Loucy (cell line): Measurements from ENCODE around the gene TMEM135.

Experiments used
- H2AFZ ChIP-seq: fragments of 200-600 bp; sonication (generic); 2 replicates; pipeline ENCODE4 v1.6.0; 2016; ENCODE audit warnings: antibody characterized with exemption, mild to moderate bottlenecking, low read length, moderate library complexity
- H3F3A ChIP-seq: fragments of 200-600 bp; 2 replicates; pipeline ENCODE4 v1.6.0; 2016; ENCODE audit warnings: antibody characterized with exemption, low read depth, mild to moderate bottlenecking
- H3K27me3 ChIP-seq: fragments of 200-600 bp; sonication (generic); 2 replicates; pipeline ENCODE4 v1.6.1; 2014; ENCODE audit warnings: low read length, mild to moderate bottlenecking; ENCODE audit not compliant: insufficient read depth, poor library complexity, severe bottlenecking
- H3K36me3 ChIP-seq: fragments of 200-600 bp; sonication (generic); 2 replicates; pipeline ENCODE4 v1.6.1; 2016; ENCODE audit warnings: low read length; ENCODE audit not compliant: insufficient read depth
- H3K4me1 ChIP-seq: fragments of 200-600 bp; sonication (generic); 2 replicates; pipeline ENCODE4 v1.5.1; 2014; ENCODE audit warnings: low read length, mild to moderate bottlenecking; ENCODE audit not compliant: insufficient read depth, poor library complexity, severe bottlenecking
- H3K4me2 ChIP-seq: fragments of 200-600 bp; sonication (generic); 2 replicates; pipeline ENCODE4 v1.6.0; 2014; ENCODE audit warnings: antibody characterized with exemption, low read length, low read depth, mild to moderate bottlenecking; ENCODE audit not compliant: poor library complexity, severe bottlenecking
- H3K4me3 ChIP-seq: fragments of 200-600 bp; sonication (generic); 2 replicates; pipeline ENCODE4 v1.5.1; 2014; ENCODE audit warnings: low read length, mild to moderate bottlenecking, mixed read lengths; ENCODE audit not compliant: poor library complexity, severe bottlenecking
- H3K79me2 ChIP-seq: fragments of 200-600 bp; sonication (generic); 2 replicates; pipeline ENCODE4 v1.6.1; 2014; ENCODE audit warnings: low read length; ENCODE audit not compliant: insufficient read depth
- H3K9ac ChIP-seq: fragments of 200-600 bp; sonication (generic); 2 replicates; pipeline ENCODE4 v1.6.0; 2014; ENCODE audit warnings: mild to moderate bottlenecking, low read depth, low read length, moderate library complexity; ENCODE audit not compliant: poor library complexity, severe bottlenecking
- H3K9me2 ChIP-seq: fragments of 200-600 bp; sonication (generic); replicated peaks from 2 replicates; pipeline ENCODE4 v1.6.1; 2016; ENCODE audit warnings: low read depth, low read length, mixed read lengths
- H3K9me3 ChIP-seq: fragments of 200-600 bp; sonication (generic); 2 replicates; pipeline ENCODE4 v1.6.1; 2014; ENCODE audit warnings: mild to moderate bottlenecking, antibody characterized with exemption, low read length, low read depth; ENCODE audit not compliant: insufficient read depth
- H4K20me1 ChIP-seq: fragments of 200-600 bp; sonication (generic); 2 replicates; pipeline ENCODE4 v1.6.0; 2014; ENCODE audit warnings: antibody characterized with exemption, low read length, mild to moderate bottlenecking; ENCODE audit not compliant: insufficient read depth, poor library complexity, severe bottlenecking
- CTCF ChIP-seq: fragments of 200-600 bp; sonication (generic); conservative IDR thresholded peaks from 2 replicates; pipeline ENCODE4 v1.5.1; 2014; ENCODE audit warnings: mild to moderate bottlenecking, antibody characterized with exemption, low read length
- EZH2phosphoT487 ChIP-seq: fragments of 200-600 bp; IDR thresholded peaks from 2 replicates; pipeline ENCODE4 v1.6.1; 2018; ENCODE audit warnings: antibody characterized with exemption, mild to moderate bottlenecking, moderate library complexity, borderline replicate concordance

TMEM135 gene

GRCh38 chr11:87239531-87239930 is 201.8 kb downstream of the TMEM135 start:
- Histone ChIP-seq H3K79me2 (no peaks in the 10 kb centered on the region), H3K4me2 (no peak overlapping the region), H3K9me2 (no peaks in the 10 kb centered on the region), H2AFZ (no peak overlapping the region), H3K9me3 (no peaks in the 10 kb centered on the region), H4K20me1 (no peaks in the 10 kb centered on the region), H3K9ac (no peak overlapping the region), H3K36me3 (no peaks in the 10 kb centered on the region; the same call in 1 of the 2 replicates), H3K4me1 (no peaks in the 10 kb centered on the region), H3K4me3 (no peak overlapping the region), H3K27me3 (no peaks in the 10 kb centered on the region), H3F3A (no peaks in the 10 kb centered on the region)
- no peak for TF ChIP-seq EZH2phosphoT487
- TF ChIP-seq CTCF, result no peak

- peaks cover 4% of the 10 kb centered on the region for H3K4me1 ChIP-seq
- no peak overlapping the region for H3K9ac ChIP-seq
- H3K4me2 ChIP-seq, result no peak overlapping the region
- no peak overlapping the region for H2AFZ ChIP-seq
- H3K27me3 ChIP-seq, result no peaks in the 10 kb centered on the region
- H3K36me3 ChIP-seq, result no peaks in the 10 kb centered on the region
- no peaks in the 10 kb centered on the region for H4K20me1 ChIP-seq
- TF ChIP-seq CTCF, result no peak
- TF ChIP-seq EZH2phosphoT487, result no peak
- no peaks in the 10 kb centered on the region for H3K79me2 ChIP-seq
- H3K9me3 ChIP-seq, result no peaks in the 10 kb centered on the region
- H3K9me2 ChIP-seq, result no peaks in the 10 kb centered on the region
- H3F3A ChIP-seq, result no peaks in the 10 kb centered on the region
- H3K4me3 ChIP-seq, result no peak overlapping the region
Measured at GRCh38 chr11:87251560-87251959, 213.8 kb downstream of the TMEM135 start.

- Histone ChIP-seq H2AFZ (no peak overlapping the region), H3K79me2 (no peaks in the 10 kb centered on the region), H3F3A (no peaks in the 10 kb centered on the region), H3K36me3 (no peaks in the 10 kb centered on the region), H3K9ac (no peak overlapping the region), H3K4me2 (no peak overlapping the region), H3K4me3 (no peak overlapping the region), H3K4me1 (peaks cover 9% of the 10 kb centered on the region), H4K20me1 (no peaks in the 10 kb centered on the region), H3K9me3 (no peaks in the 10 kb centered on the region), H3K27me3 (no peaks in the 10 kb centered on the region), H3K9me2 (no peaks in the 10 kb centered on the region)
- no peak for TF ChIP-seq CTCF
- no peak for TF ChIP-seq EZH2phosphoT487
Measured at GRCh38 chr11:87252869-87253268, 215.1 kb downstream of the TMEM135 start.
